GM21515 (cell line): Measurements from ENCODE around the gene KIAA2012.

Experiments used
- ATAC-seq: cut with Tn5 transposase; IDR thresholded peaks from one replicate; pipeline ENCODE4 v1.9.1; 2021; ENCODE audit not compliant: unreplicated experiment

Gene KIAA2012

DNA sequence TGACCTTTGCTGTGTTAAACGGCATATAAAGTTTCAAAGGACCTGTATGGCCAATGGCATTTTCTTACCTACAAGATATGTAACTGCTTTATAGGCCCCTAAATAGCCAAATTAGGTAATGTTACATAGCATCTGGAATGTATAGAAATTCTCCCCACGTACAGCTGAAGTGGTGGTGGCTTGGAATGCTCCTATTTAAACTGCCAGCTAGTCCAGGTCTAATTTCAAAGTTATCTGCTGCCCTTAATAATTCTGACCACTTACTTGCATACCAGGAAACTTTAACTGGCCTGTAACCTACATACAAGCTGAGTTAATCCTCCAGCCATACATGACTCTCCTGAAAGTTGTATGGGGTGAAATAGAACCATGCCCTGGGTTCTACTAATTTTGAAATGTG is 1.3 kb downstream of the KIAA2012 start:
- ATAC-seq: no peak

- ATAC-seq: no peak
Measured at GRCh38 chr2:202079310-202079709, 6.3 kb downstream of the KIAA2012 start.

GRCh38 chr2:202084265-202084664 is 11.2 kb downstream of the KIAA2012 start:
- ATAC-seq: no peak

GRCh38 chr2:202088777-202089176 is 15.7 kb downstream of the KIAA2012 start:
- ATAC-seq: no peak

DNA sequence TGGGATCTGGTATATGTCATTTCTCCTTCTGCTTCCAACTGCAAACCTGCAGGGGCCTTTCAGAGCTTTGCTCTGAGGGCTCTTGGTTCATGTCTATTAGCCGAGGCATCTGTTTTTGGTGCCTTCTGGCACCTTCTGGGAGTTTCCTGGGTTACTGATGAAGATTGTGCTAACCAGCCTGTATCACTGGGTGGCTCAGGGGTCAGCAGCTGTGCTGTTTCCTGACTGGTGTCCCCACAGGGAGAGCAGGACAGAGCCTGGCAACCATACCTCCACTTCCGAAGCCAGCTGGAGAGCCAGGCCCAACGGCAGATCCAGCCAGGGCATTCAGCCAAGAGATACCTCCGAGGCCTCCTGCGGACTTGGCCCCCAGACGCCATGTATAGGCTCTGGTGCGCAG is 17.5 kb downstream of the KIAA2012 start:
- no peak for ATAC-seq

DNA sequence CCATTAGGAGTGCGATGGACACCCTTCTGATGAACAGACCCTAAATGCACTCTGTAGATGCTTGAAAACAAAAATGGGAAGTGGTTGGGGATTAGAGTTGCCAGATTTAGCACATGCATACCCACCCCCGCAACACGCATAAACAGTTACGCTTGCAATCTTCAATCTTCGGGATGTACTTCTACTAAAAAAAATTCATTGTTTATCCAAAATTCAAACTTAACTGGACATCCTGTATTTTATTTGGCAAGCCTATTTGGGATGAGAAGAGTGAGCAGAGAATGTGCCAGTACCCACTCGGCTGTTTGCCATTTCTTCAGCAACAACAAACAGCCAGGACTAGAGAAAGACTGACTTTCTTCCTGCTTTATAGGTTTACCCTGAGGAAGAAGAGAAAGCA is 18.4 kb downstream of the KIAA2012 start:
- ATAC-seq: no peak

DNA sequence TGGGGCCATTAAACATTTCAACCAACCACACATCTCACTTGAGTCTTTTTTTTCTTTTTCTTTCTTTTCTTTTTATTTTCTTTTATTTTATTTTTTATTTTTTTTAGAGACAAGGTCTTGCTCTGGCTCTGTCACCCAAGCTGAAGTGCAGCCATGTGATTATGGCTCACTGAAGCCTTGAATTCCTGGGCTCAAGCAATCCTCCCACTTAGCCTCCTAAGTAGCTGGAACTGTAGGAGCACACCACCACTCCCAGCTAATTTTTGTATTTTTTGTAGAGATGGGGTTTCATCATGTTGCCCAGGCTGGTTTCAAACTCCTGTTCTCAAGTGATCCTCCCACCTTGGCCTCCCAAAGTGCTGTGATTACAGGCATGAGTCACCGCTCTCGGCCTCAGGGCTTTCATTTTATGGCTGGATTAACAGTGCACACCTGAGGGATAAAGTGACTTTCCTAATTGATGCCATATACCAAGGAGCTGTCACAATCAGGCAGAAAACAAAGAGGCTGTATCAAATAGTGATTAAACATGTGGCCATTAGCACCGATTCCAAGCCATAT is 21.5 kb downstream of the KIAA2012 start:
- ATAC-seq: no peak

DNA sequence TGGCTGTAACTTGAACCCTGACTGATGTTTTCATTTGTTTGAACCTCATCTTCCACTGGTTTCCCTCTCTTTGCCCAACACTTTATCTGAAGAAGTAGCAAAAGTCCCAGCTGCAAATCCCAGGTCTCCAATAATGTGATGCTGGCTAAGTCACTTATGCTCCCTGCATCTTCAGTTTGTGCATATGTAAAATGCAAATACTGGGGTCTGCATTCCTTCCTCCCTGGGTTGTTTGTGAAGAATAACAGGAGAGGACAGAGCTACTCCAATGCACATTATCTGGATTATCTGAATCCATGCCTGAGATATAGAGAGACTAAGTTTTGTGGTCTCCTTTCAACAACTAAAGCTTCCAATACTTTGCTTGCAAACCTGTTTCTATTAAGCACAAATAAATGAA is 22.2 kb downstream of the KIAA2012 start:
- no peak for ATAC-seq

DNA sequence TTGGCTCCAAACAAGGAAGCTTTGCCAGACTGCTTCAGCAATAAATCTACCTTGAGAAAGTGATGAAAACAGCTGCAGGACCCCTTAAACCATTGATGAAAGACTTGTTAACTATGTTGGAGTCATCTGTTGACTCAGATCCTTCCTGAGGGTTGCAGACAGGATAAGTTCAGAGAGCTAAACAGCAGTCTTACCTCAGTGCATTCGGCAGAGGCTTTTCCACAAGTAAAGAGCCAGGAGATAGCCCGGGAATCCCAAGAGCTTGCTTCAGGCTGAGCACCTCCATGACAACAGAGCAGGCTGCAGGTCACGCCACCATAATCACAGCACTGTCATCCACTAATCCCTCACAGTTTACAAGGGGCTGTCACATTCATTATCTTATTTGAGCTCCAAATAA is 23.7 kb downstream of the KIAA2012 start:
- no peak for ATAC-seq

- no peak for ATAC-seq
Measured at GRCh38 chr2:202098291-202098690, 25.2 kb downstream of the KIAA2012 start.

DNA sequence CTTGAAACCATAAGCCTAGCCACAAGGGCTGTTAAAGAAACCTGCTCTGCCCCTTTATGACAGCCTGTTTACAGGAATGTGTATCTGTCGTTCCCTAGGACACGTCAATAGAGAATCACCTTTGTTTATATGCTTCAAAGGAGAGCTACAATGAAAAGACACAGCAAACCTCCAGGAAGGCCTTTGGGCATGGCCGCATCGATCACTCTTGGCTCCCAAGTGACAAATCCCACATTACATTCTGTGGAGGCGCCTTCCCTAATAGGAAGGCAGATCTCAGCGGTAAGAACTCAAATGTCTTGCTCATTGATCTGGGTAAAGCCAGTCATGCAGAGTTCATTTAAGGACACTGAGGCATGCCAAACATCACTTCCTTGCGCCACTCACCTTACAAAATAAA is 26.5 kb downstream of the KIAA2012 start:
- ATAC-seq: no peak

- ATAC-seq: no peak
Measured at GRCh38 chr2:202100176-202100575, 27.1 kb downstream of the KIAA2012 start.

DNA sequence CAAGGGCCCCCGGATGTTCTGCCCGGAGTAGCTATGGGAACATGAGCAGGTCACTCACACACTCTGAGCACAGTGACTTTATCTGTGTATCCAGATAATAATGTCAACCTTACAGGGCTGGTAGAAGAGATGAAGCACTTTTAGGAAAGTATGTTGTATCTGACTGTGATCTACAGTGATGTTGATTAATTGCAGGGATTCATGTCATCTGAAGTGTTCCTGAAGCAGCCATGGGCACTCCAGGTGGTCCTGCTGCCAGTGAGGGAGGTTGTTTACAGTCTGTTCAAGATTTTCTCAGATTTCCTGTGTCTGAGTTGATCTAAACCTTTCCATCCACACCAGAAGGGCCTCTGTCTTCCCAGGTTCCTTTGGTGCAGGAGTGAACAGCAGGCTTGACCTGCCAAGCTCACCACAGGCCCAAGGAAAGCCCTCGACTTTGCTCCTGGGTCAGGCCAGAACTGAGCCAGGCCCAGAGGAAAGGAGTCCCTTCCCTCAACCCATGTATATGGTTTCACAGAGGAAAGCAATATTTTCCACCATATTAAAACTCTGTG is 28.0 kb downstream of the KIAA2012 start:
- ATAC-seq: no peak

DNA sequence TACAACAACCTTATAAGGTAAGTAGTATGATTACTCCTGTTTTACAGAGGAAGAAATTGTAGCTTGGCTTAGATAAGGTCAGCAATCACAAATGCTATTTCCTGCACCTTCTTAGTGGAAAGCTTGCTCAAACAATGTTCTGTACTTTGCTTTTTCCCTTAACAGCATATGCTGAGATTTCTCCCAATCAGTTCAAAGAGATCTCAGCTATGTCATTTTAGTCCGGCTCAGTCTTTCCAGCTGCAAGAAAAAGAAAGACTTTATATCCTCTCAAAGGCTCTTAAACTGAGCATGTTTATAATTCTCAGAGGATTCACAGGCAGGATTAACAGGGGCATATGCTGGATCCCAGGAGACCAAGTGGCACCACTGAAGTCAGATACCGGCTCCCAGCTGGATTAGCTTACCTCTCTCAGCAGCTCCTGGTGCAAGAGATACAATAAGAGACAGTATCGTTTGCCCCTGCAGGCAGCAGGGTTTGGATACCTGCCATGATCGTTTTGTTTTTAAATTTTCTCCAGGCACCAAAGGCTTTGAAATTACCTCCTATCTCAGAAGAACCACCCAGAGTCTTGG is 29.5 kb downstream of the KIAA2012 start:
- no peak for ATAC-seq

GRCh38 chr2:202104286-202104870 is 31.3 kb downstream of the KIAA2012 start:
- no peak for ATAC-seq

DNA sequence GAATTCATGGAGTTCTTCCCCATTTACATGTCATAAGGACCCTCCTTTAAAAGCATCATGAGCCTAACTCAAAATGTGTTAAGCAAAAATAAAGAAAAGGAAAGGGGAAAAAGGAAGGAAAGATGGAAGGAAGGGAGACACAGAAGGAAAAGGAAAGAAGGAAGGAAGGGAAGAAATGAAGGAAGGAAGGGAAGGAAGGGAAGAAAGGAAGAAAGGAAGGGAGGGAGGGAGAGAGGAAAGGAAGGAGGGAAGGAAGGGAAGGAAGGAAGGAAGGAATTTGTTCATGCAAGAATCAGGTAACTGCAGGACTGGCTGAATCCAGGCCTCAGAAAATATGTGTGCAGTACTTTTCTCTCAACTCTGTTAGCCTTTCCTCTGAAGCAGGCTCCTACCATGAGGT is 32.0 kb downstream of the KIAA2012 start:
- no peak for ATAC-seq

GRCh38 chr2:202108345-202108744 is 35.3 kb downstream of the KIAA2012 start:
- no peak for ATAC-seq

GRCh38 chr2:202109139-202109736 is 36.2 kb downstream of the KIAA2012 start:
- no peak for ATAC-seq

DNA sequence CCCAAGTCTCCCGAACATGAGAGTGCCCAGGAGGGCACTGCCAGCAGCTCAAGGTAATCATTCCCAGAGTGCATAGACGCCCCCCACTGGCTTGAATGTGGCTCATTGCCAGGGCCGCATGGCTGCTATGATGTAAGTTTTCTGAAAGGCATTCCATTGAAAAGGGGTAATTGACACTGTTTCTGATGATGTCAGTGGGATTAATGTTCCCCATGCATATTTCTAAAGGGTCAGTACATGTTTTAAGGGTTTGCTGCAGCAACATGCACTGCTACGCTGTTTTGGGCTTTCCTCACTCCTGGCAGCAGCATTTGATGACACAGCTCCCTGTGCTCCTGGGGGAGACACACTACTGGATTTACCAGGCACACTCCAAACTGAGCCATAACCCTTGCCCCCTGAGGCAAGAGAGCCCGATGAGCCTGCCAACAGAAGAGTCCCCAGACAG is 36.7 kb downstream of the KIAA2012 start:
- ATAC-seq: no peak

GRCh38 chr2:202110491-202110890 is 37.4 kb downstream of the KIAA2012 start:
- no peak for ATAC-seq

GRCh38 chr2:202112041-202112440 is 39.0 kb downstream of the KIAA2012 start:
- ATAC-seq: no peak

- no peak for ATAC-seq
Measured at GRCh38 chr2:202113571-202114142, 40.6 kb downstream of the KIAA2012 start.
